Measurements from ENCODE around the gene CD48. TPM values are rescaled to one million over a fixed set of nuclear protein-coding genes. Genes with fewer than 3 reads are reported as not detected.

Gene CD48
- polyA plus RNA-seq, 1 of the 3 experiments (the other 2 are of a cell fraction): not detected

- no peak overlapping the region for H3K9ac ChIP-seq
- H3K4me1 ChIP-seq (ENCODE audit: control insufficient read depth in 1 of 2, insufficient read depth in 2 of 2, low read depth in 1 of 2, low read length in 1 of 2): no peaks in the 10 kb centered on the region
- H3K9me3 ChIP-seq: no peaks in the 10 kb centered on the region
- no peaks in the 10 kb centered on the region for H3K79me2 ChIP-seq (ENCODE audit: insufficient read depth)
- no peak overlapping the region for H3K4me2 ChIP-seq
- no peak overlapping the region for H3K27ac ChIP-seq (ENCODE audit: low read depth in 2 of 2, low read length in 1 of 2)
- no peaks in the 10 kb centered on the region for H4K20me1 ChIP-seq (ENCODE audit: insufficient read depth)
- no peak overlapping the region; the same call in 1 of the 2 replicates for H2AFZ ChIP-seq (ENCODE audit: low read depth)
- WGBS (ENCODE audit: low lambda C conversion rate): 1% methylated on average over 4 of the region's 4 CpGs
- no peaks in the 10 kb centered on the region for H3K9me2 ChIP-seq
- DNase-seq: no peak
- no peaks in the 10 kb centered on the region for H3F3A ChIP-seq (replicated peaks; ENCODE audit: insufficient read depth)
- H3K27me3 ChIP-seq (ENCODE audit: insufficient read depth): peaks cover 30% of the 10 kb centered on the region; the same call in 1 of the 2 replicates
- ChIA-PET POLR2A (no interaction called here), CTCF (interaction anchor here (1.8 kb wide), 1 partner anchor 19 kb away, joined by 4 read pairs; no protein-coding TSS in a partner anchor)
- H3K36me3 ChIP-seq (replicated peaks in 1 of 2; ENCODE audit: control insufficient read depth in 1 of 2, insufficient read depth in 2 of 2, low read length in 1 of 2): no peaks in the 10 kb centered on the region
- no peak for TF ChIP-seq USF1 (IDR thresholded peaks at IDR 0.05; ENCODE audit: borderline replicate concordance, low read depth)
- no peak for TF ChIP-seq NRF1 (IDR thresholded peaks at IDR 0.05; ENCODE audit: low read depth, low read length)
- TF ChIP-seq MEF2A (IDR thresholded peaks at IDR 0.05; ENCODE audit: borderline replicate concordance, low read depth): no peak
- TF ChIP-seq PBX3 (IDR thresholded peaks at IDR 0.05): no peak
- no peak for TF ChIP-seq FOXJ3 (CRISPR knock-in tag; IDR thresholded peaks at IDR 0.05)
- TF ChIP-seq GABPA (IDR thresholded peaks at IDR 0.05; ENCODE audit: low read depth): no peak
- TF ChIP-seq TAF1 (IDR thresholded peaks at IDR 0.05; ENCODE audit: borderline replicate concordance, low read depth, low read length): no peak
- TF ChIP-seq, protein P1, sequence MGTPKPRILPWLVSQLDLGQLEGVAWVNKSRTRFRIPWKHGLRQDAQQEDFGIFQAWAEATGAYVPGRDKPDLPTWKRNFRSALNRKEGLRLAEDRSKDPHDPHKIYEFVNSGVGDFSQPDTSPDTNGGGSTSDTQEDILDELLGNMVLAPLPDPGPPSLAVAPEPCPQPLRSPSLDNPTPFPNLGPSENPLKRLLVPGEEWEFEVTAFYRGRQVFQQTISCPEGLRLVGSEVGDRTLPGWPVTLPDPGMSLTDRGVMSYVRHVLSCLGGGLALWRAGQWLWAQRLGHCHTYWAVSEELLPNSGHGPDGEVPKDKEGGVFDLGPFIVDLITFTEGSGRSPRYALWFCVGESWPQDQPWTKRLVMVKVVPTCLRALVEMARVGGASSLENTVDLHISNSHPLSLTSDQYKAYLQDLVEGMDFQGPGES (IDR thresholded peaks at IDR 0.05; ENCODE audit: low read depth, low read length): no peak
- TF ChIP-seq RXRA (IDR thresholded peaks at IDR 0.05; ENCODE audit: borderline replicate concordance, low read depth): no peak
- TF ChIP-seq RCOR1 (IDR thresholded peaks at IDR 0.05; ENCODE audit: low read length): no peak
- H3K4me3 ChIP-seq (ENCODE audit: low read depth in 2 of 2, low read length in 1 of 2): no peak overlapping the region
Measured at GRCh38 chr1:160706526-160707235, 4.9 kb downstream of the CD48 start.

DNA sequence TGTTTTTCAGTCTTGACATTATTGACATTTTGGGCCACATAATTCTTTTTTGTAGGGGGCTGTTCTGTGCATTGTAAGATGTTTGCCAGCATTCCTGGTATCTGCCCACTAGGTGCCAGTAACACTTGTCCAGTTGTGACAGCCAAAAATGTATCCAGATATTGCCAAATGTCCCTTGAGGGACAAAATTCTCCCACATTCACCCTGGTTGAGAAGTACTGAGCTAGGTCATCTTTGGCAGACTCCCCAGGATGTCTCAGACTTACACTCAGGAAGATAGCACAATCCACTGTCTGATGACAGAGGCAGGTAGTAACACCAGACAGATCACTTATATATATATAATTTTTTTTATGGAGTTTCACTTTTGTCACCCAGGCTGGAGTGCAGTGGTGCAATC lies 5.9 kb downstream of the CD48 start:
- H3K4me1 ChIP-seq (ENCODE audit: control insufficient read depth in 1 of 2, insufficient read depth in 2 of 2, low read depth in 1 of 2, low read length in 1 of 2): no peaks in the 10 kb centered on the region
- no peak overlapping the region for H3K9ac ChIP-seq
- no peaks in the 10 kb centered on the region for H3K36me3 ChIP-seq (replicated peaks in 1 of 2; ENCODE audit: control insufficient read depth in 1 of 2, insufficient read depth in 2 of 2, low read length in 1 of 2)
- no peaks in the 10 kb centered on the region for H3K79me2 ChIP-seq (ENCODE audit: insufficient read depth)
- no peaks in the 10 kb centered on the region for H3K9me2 ChIP-seq
- H3K27ac ChIP-seq (ENCODE audit: low read depth in 2 of 2, low read length in 1 of 2): no peak overlapping the region
- ChIA-PET POLR2A (no interaction called here), CTCF (no interaction called here)
- no peak overlapping the region for H3K4me3 ChIP-seq (ENCODE audit: low read depth in 2 of 2, low read length in 1 of 2)
- no peak overlapping the region for H2AFZ ChIP-seq (ENCODE audit: low read depth)
- no peak overlapping the region for H3K4me2 ChIP-seq
- DNase-seq: no peak
- H3K9me3 ChIP-seq: no peaks in the 10 kb centered on the region
- peaks cover 25% of the 10 kb centered on the region; the same call in 1 of the 2 replicates for H3K27me3 ChIP-seq (ENCODE audit: insufficient read depth)
- H3F3A ChIP-seq (replicated peaks; ENCODE audit: insufficient read depth): no peaks in the 10 kb centered on the region
- H4K20me1 ChIP-seq (ENCODE audit: insufficient read depth): no peaks in the 10 kb centered on the region
- TF ChIP-seq JUND (IDR thresholded peaks at IDR 0.05) (no peak), EZH2phosphoT487 (IDR thresholded peaks at IDR 0.05; ENCODE audit: borderline replicate concordance, low read depth) (no peak), POLR2AphosphoS5 (IDR thresholded peaks at IDR 0.05; ENCODE audit: low read depth, low read length) (no peak), PBX3 (IDR thresholded peaks at IDR 0.05) (no peak), SIN3A (IDR thresholded peaks at IDR 0.05; ENCODE audit: borderline replicate concordance, low read depth, low read length) (no peak), FOSL2 (IDR thresholded peaks at IDR 0.05; ENCODE audit: borderline replicate concordance, low read depth) (no peak), GATA2 (CRISPR knock-in tag; IDR thresholded peaks at IDR 0.05) (no peak), YY1 (IDR thresholded peaks at IDR 0.05; ENCODE audit: low read depth) (no peak), SMC3 (IDR thresholded peaks at IDR 0.05; ENCODE audit: low read depth, low read length) (no peak), RXRA (IDR thresholded peaks at IDR 0.05; ENCODE audit: borderline replicate concordance, low read depth) (no peak), RFX5 (IDR thresholded peaks at IDR 0.05; ENCODE audit: low read length) (no peak), TCF12 (IDR thresholded peaks at IDR 0.05) (no peak), NRF1 (IDR thresholded peaks at IDR 0.05; ENCODE audit: low read depth, low read length) (no peak), USF1 (IDR thresholded peaks at IDR 0.05; ENCODE audit: borderline replicate concordance, low read depth) (no peak)
- TF ChIP-seq, protein P2, sequence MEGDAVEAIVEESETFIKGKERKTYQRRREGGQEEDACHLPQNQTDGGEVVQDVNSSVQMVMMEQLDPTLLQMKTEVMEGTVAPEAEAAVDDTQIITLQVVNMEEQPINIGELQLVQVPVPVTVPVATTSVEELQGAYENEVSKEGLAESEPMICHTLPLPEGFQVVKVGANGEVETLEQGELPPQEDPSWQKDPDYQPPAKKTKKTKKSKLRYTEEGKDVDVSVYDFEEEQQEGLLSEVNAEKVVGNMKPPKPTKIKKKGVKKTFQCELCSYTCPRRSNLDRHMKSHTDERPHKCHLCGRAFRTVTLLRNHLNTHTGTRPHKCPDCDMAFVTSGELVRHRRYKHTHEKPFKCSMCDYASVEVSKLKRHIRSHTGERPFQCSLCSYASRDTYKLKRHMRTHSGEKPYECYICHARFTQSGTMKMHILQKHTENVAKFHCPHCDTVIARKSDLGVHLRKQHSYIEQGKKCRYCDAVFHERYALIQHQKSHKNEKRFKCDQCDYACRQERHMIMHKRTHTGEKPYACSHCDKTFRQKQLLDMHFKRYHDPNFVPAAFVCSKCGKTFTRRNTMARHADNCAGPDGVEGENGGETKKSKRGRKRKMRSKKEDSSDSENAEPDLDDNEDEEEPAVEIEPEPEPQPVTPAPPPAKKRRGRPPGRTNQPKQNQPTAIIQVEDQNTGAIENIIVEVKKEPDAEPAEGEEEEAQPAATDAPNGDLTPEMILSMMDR (IDR thresholded peaks at IDR 0.05): no peak
